ENCODE data around the gene FOSL2.

The FOSL2 gene

DNA sequence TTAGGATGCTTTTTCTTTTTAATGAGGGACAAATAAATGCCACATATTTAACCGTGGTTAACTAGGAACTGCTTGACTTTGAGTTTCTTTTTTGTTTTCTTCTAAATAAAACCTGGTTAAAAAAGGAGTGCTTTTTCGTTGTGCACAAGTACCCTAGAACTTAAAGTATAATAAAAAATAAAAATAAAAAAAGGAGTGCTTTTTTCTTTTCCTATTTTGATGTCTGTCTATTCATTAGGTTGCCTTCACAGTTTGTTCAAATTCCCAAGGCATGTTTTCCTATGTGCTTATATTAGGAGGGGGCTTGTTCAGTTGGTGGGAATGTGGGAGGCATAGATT lies 4.4 kb downstream of the FOSL2 start:
- DNase-seq = no peak

GRCh38 chr2:28398101-28398834 lies 5.6 kb downstream of the FOSL2 start:
- no peak for DNase-seq

- no peak for DNase-seq
These were observed 6.6 kb downstream of the FOSL2 start for GRCh38 chr2:28399289-28399688.

DNA sequence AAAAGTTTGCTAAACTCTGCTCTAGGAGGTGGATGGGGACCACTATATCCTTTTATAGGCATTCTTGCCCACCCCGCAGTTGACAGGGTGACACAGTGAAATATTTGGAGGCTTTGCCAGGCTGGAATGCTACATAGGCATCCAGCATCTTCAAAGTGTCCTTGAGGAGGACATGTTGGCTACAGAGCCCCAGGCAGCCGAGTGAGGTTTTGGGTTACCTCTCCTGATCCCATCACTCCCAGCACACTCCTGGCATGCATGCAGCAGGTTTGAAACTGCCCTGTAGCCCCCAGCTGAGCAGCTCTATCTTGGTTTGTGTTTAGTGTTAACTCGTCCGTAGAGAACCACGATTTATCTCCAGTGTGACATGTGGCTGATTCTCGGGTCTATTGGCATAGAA lies 7.3 kb downstream of the FOSL2 start:
- no peak for DNase-seq

DNA sequence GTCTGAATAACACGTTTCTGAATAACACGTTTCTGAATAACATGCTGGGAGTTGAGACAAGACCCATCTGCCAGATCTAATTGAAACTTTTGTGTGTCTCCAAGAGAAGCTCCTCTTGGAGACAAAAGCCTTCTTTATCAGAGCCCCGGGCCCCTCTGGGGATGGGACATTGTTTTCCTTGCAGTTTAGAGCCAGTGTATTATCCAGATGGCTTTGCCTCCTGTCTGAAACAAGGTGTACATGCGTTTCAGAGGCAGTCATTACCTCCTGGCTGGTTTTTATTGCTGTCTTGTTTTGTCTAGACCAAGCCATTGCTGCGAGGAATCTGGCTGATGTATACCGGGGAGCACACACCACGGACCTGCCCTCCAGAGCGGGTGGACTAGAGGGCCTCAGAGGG lies 7.8 kb downstream of the FOSL2 start:
- DNase-seq = no peak

DNA sequence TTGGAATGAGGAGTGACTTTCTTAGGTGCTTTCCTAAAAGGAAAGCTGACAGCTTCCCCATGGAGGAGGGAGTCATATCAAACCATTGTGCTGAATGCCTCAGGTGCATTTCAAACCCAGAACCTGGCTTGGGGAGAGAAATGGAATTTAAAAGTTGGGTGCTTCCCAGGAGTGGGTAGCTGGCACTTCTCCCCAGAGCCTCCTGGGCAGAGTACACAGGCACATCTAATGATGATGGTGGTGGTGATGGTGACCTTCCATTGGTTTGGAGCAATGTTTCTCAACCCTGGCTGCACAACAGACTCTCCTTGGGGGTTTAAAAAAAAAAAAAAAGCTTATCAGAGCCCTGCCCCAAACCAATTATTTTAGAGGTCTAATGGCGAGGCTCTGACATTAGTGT lies 8.3 kb downstream of the FOSL2 start:
- DNase-seq = no peak

GRCh38 chr2:28401411-28401810 lies 8.8 kb downstream of the FOSL2 start:
- DNase-seq = no peak

DNA sequence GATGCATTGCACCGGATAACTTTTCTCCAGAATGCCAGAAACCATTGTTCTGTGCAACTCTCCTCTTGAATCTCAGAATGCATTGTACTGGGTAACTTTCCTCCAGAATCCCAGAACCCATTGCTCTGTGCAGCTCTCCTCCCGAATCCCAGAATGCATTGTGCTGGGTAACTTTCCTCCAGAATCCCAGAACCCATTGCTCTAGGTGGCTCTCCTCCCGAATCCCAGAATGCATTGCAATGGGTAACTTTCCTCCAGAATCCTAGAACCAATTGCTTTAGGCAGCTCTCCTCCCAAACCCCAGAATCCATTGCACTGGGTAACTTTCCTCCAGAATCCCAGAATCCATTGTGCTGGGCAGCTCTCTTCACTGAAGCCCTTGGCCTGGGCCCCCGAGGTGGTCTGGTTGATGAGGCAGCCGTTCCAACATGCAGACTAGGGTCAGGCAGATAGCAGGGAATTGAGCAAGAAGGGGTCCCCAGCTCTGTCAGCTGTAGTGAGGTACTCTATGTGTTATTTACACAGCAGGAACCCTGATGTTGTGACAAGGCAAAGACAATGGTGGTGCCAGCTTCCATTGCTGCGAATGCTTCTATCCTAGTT lies 9.4 kb downstream of the FOSL2 start:
- DNase-seq = no peak

DNA sequence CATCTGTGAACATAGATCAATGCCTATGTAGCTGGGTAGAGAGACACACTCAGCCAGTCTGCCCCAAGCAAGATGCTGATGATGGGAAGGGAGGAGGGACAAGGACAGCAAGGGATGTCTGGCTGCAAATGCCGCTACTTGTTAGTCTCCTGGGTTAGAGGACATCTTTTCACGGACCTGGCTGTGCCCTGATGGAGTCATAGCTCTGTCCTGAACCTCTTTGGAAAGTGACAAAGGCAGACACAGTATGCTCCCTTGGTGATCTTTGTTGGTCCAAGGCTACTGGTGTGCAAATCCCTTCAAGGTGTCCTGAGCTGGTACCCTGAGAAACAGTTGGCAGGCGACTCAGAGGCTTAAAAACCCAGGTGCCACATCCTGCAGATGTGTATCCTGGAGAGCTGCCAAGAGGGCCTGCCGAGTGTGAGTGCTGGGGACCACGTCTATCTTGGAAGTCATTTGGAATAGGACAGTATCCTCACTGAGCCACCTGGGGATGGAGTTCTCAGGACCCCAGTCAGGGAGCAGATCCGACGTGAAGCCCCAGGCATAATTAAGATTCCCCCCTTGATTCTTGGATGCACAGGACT lies 10.8 kb downstream of the FOSL2 start:
- no peak for DNase-seq

DNA sequence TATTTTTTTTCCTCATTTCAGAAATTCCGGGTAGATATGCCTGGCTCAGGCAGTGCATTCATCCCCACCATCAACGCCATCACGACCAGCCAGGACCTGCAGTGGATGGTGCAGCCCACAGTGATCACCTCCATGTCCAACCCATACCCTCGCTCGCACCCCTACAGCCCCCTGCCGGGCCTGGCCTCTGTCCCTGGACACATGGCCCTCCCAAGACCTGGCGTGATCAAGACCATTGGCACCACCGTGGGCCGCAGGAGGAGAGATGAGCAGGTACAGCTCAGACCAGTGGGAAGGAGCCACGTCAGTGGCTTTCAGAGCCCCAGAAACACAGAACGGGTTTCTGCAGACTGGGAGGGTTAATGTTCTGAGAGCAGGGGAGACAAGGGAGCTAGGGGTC lies 11.4 kb downstream of the FOSL2 start:
- no peak for DNase-seq

DNA sequence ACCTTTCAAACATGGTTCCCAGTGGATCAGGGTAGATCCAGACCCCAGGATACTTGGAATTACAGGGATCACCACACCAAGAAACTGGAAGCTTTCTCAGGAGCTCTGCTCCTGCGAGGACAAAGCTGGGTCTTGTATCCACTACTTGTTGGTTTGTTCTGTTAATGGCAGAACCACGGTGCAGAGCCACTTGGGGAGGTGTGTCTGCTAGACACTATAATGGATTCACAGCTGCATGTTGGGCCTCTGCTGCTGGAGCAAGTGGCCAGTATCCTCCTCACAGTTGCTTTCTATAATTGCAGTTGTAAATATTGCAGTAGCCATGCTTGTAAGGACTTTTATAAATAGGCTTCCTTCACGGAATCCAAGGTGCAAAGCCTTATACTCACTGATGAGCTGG lies 12.9 kb downstream of the FOSL2 start:
- DNase-seq = peak; percentile 4

- peak; percentile 28 for DNase-seq
These were observed 13.8 kb downstream of the FOSL2 start for GRCh38 chr2:28406276-28407096.

DNA sequence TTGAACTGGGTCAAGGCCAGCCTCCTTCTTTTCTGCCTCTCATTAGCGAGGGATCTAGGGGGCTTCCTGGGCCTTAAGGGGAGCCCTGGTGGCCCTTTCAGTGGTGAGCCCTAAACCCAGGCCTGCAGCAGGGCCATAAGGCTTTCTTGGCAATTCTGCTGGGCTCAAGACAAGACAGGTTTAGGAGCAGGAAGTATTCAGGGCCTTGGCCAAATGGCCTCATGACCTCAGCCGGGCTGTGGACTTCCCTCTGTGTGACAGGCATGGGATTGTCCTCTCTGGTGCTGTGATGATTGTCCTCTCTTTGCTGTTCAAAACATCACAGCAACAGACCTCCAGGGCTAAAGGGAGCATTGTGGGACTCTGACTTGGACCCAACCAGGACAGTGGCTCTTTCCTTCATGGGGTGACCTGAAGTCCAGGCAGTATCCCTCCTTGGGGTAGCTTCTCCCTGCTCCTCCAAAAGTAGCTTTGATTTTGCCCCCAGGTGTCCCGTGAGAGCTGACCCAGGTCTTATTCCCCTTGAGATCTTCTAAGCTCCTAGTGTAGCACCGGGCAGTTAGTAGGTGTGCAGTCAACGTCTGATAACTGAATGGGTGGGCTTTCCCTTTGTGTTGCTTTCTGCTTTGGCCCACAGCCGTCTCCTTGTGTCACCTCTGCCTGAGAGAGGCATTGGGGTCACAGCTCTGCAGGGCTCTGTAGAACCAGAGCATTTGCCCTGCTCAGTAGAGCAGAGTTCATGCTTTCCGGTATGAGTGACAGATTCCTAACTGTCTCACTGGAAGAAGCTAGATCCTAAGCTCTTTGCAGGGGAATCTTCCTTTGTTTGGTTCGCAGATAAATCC lies 14.7 kb downstream of the FOSL2 start:
- peak; percentile 10 for DNase-seq

GRCh38 chr2:28407976-28408690 lies 15.5 kb downstream of the FOSL2 start:
- DNase-seq = peak; percentile 2

GRCh38 chr2:28408764-28409599 lies 16.3 kb downstream of the FOSL2 start:
- DNase-seq = peak; percentile 32

DNA sequence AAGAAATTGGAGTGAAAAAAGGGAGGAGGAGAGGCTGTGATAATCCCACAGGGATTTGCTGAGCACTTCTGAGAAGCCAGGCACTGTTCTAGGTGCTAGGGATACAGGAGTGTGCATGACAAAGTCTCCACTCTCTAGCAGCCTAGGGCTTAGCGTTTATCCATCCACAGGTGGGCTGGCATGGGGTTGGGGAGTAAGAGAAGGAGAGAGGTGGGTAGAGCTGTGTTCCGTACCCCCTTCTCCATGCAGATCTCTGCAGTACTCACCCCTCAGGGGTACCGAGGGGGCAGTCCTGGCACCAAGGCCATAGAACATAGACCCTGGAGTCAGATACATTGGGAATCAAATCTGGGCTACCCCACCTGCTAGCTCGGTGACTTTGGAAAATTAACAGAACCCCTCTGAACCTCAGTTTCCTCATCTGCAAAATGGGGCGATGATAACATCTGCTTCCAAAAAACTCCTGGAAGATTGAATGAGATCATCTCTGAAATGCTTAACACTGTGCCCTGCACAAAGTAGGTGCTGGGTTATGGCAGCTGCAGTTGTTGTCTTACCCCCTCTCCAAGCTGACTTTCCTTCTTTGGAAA lies 18.6 kb downstream of the FOSL2 start:
- no peak for DNase-seq

- peak; percentile 15 for DNase-seq
These were observed 19.4 kb downstream of the FOSL2 start for GRCh38 chr2:28411956-28412609.

DNA sequence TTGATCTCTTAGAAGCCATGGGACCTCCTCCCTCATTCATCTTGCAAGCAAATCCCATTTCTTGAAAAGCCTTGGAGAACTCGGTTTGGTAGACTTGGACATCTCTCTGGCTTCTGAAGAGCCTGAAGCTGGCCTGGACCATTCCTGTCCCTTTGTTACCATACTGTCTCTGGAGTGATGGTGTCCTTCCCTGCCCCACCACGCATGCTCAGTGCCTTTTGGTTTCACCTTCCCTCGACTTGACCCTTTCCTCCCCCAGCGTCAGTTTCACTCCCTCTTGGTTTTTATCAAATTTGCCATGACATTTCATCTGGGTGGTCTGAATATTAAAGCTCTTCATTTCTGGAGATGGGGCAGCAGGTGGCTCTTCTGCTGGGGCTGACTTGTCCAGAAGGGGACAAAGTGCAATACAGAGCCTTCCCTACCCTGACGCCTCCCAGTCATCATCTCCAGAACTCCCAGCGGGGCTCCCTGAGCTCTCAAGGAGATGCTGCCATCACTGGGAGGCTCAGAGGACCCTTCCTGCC lies 20.0 kb downstream of the FOSL2 start:
- no peak for DNase-seq

- DNase-seq = peak; percentile 69
These were observed 20.7 kb downstream of the FOSL2 start for GRCh38 chr2:28413152-28413898.
